IPS-18a (cell line): ENCODE data around the gene MYO7A.

Source experiments
- H3K27ac ChIP-seq: one replicate; pipeline ENCODE4 v1.5.1; 2013; ENCODE audit warnings: low read length
- H3K27me3 ChIP-seq: one replicate; pipeline ENCODE4 v1.6.1; 2013; ENCODE audit warnings: mild to moderate bottlenecking, low read length; ENCODE audit not compliant: control insufficient read depth, insufficient read depth
- H3K36me3 ChIP-seq: one replicate; pipeline ENCODE4 v1.6.1; 2013; ENCODE audit warnings: low read depth, low read length; ENCODE audit not compliant: control insufficient read depth
- H3K4me1 ChIP-seq: one replicate; pipeline ENCODE4 v1.6.1; 2013; ENCODE audit warnings: low read depth, low read length; ENCODE audit not compliant: control insufficient read depth
- H3K4me3 ChIP-seq: one replicate; pipeline ENCODE4 v1.5.1; 2013; ENCODE audit warnings: low read length
- H3K9ac ChIP-seq: one replicate; pipeline ENCODE4 v1.6.1; 2013; ENCODE audit warnings: mild to moderate bottlenecking, low read length, moderate library complexity
- H3K9me3 ChIP-seq: one replicate; pipeline ENCODE4 v1.6.1; 2013; ENCODE audit warnings: low read depth, low read length; ENCODE audit not compliant: control insufficient read depth

Gene MYO7A

DNA sequence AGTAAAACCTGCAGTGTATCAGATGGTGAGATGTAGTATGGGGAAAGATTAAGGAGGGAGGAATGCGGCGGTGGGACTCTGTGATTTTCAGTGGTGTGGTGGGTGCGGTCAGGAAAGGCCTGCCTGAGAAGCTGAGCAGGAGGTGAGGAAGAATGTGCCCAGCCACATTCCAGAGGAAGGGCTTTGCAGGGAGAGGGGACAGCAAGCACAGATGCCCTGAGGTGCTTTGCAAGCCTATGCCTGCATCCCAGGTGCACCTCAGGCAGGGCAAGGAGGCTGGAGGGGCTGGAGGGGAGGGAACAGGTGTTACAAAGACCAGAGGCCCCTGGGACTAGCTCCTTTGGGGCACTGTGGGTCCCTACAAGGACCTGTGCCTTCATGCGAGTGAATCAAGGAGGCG lies 42.1 kb downstream of the MYO7A start:
- Histone ChIP-seq H3K4me1 (peaks cover 23% of the 10 kb centered on the region), H3K36me3 (no peaks in the 10 kb centered on the region), H3K4me3 (no peak overlapping the region), H3K27ac (no peak overlapping the region), H3K27me3 (no peaks in the 10 kb centered on the region), H3K9me3 (no peaks in the 10 kb centered on the region), H3K9ac (no peak overlapping the region)

DNA sequence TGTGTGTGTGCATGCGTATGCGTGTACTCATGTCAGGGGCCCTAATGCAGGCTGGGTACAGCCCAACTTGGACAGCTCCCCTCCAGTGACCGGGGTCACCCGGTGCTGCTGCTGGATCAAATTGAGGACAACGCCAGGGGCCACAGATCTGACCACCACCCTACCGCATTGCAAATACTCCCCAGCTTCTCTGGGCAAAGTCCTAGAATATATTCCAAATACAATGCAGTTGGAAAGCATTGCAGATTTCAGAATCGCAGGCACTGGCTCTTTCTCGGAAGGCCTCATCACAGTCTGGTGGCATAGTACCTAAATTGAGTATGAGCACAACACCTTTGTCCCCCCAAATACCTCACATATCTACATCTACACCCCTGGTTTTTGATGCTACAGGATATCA lies 43.2 kb downstream of the MYO7A start:
- Histone ChIP-seq H3K27me3 (no peaks in the 10 kb centered on the region), H3K27ac (no peak overlapping the region), H3K36me3 (no peaks in the 10 kb centered on the region), H3K4me1 (peaks cover 33% of the 10 kb centered on the region), H3K9ac (no peak overlapping the region), H3K9me3 (no peaks in the 10 kb centered on the region), H3K4me3 (no peak overlapping the region)

- Histone ChIP-seq H3K27ac (no peak overlapping the region), H3K4me1 (peaks cover 38% of the 10 kb centered on the region), H3K4me3 (no peak overlapping the region)
Observed at GRCh38 chr11:77171885-77172665, 44.0 kb downstream of the MYO7A start.

GRCh38 chr11:77172666-77172982 lies 44.6 kb downstream of the MYO7A start:
- Histone ChIP-seq H3K9me3 (no peaks in the 10 kb centered on the region), H3K36me3 (no peaks in the 10 kb centered on the region), H3K4me3 (no peak overlapping the region), H3K27me3 (no peaks in the 10 kb centered on the region), H3K27ac (no peak overlapping the region), H3K9ac (no peak overlapping the region), H3K4me1 (peaks cover 38% of the 10 kb centered on the region)

More at GRCh38 chr11:77171885-77172665, 44.0 kb downstream of the MYO7A start:
- Histone ChIP-seq H3K9ac (no peak overlapping the region), H3K36me3 (no peaks in the 10 kb centered on the region), H3K9me3 (no peaks in the 10 kb centered on the region), H3K27me3 (no peaks in the 10 kb centered on the region)

- Histone ChIP-seq H3K36me3 (no peaks in the 10 kb centered on the region), H3K4me1 (peaks cover 38% of the 10 kb centered on the region), H3K4me3 (no peak overlapping the region), H3K27me3 (no peaks in the 10 kb centered on the region), H3K27ac (no peak overlapping the region), H3K9ac (no peak overlapping the region), H3K9me3 (no peaks in the 10 kb centered on the region)
Observed at GRCh38 chr11:77173494-77173893, 45.4 kb downstream of the MYO7A start.

GRCh38 chr11:77174559-77174958 lies 46.5 kb downstream of the MYO7A start:
- H3K9ac ChIP-seq = no peak overlapping the region
- H3K4me1 ChIP-seq = peaks cover 38% of the 10 kb centered on the region
- no peak overlapping the region for H3K4me3 ChIP-seq
- H3K9me3 ChIP-seq = no peaks in the 10 kb centered on the region
- H3K27me3 ChIP-seq = no peaks in the 10 kb centered on the region
- H3K36me3 ChIP-seq = no peaks in the 10 kb centered on the region
- no peak overlapping the region for H3K27ac ChIP-seq

- no peaks in the 10 kb centered on the region for H3K36me3 ChIP-seq
- no peak overlapping the region for H3K4me3 ChIP-seq
- no peak overlapping the region for H3K27ac ChIP-seq
- H3K9me3 ChIP-seq = no peaks in the 10 kb centered on the region
- no peaks in the 10 kb centered on the region for H3K27me3 ChIP-seq
- peaks cover 36% of the 10 kb centered on the region for H3K4me1 ChIP-seq
- H3K9ac ChIP-seq = no peak overlapping the region
Observed at GRCh38 chr11:77175021-77175842, 47.2 kb downstream of the MYO7A start.

DNA sequence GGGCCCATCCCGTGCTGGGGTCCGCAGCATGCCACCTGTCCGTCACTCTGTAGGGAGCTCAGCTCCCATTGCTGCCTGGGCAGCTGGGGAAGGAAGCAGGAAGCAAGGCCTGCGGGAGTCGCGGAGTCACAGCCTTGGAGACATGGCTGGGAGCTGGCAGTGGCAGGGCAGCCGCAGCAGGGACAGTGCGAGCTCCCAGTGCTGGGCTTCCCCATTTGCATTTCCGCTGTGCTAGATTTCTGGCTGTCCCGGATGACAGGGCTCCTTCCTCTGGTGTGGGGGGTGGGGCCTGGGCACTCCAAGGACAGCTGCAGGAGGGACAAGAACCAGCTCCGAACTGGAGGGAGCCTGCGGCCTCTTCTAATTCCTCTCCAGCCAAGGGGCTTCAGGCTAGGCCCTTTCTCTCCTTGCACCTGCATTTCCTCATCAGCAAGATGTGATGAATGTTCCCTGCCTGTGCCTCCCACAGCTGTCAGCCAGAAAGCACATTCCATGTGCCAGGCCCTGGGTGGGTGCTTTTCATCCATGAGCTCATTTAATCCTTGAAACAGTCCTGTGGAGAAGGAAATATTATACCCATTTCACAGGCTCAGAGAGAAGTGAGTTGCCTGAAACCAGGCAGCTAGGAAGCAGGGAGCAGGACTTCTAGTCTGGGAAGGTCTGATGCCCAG lies 48.0 kb downstream of the MYO7A start:
- Histone ChIP-seq H3K9me3 (no peaks in the 10 kb centered on the region), H3K4me1 (peaks cover 28% of the 10 kb centered on the region), H3K27ac (no peak overlapping the region)

GRCh38 chr11:77176996-77177395 lies 49.0 kb downstream of the MYO7A start:
- H3K36me3 ChIP-seq = no peaks in the 10 kb centered on the region
- no peaks in the 10 kb centered on the region for H3K27me3 ChIP-seq
- H3K9me3 ChIP-seq = no peaks in the 10 kb centered on the region
- H3K9ac ChIP-seq = no peak overlapping the region
- H3K4me1 ChIP-seq = peaks cover 19% of the 10 kb centered on the region
- H3K27ac ChIP-seq = no peak overlapping the region
- H3K4me3 ChIP-seq = no peak overlapping the region

More for the DNA sequence above, 48.0 kb downstream of the MYO7A start:
- H3K9ac ChIP-seq = no peak overlapping the region
- no peak overlapping the region for H3K4me3 ChIP-seq
- no peaks in the 10 kb centered on the region for H3K27me3 ChIP-seq
- no peaks in the 10 kb centered on the region for H3K36me3 ChIP-seq

- Histone ChIP-seq H3K4me3 (no peak overlapping the region), H3K9me3 (no peaks in the 10 kb centered on the region)
Observed at GRCh38 chr11:77178150-77178549, 50.1 kb downstream of the MYO7A start.

GRCh38 chr11:77179048-77179447 lies 51.0 kb downstream of the MYO7A start:
- no peaks in the 10 kb centered on the region for H3K27me3 ChIP-seq
- H3K36me3 ChIP-seq = no peaks in the 10 kb centered on the region
- H3K9ac ChIP-seq = no peak overlapping the region
- no peak overlapping the region for H3K27ac ChIP-seq
- peaks cover 14% of the 10 kb centered on the region for H3K4me1 ChIP-seq
- no peak overlapping the region for H3K4me3 ChIP-seq
- no peaks in the 10 kb centered on the region for H3K9me3 ChIP-seq

More at GRCh38 chr11:77178150-77178549, 50.1 kb downstream of the MYO7A start:
- H3K27me3 ChIP-seq = no peaks in the 10 kb centered on the region
- no peak overlapping the region for H3K27ac ChIP-seq
- no peaks in the 10 kb centered on the region for H3K36me3 ChIP-seq
- H3K9ac ChIP-seq = no peak overlapping the region
- peaks cover 14% of the 10 kb centered on the region for H3K4me1 ChIP-seq
